Measurements from ENCODE around the gene ZNF827. TPM values are rescaled to one million over a fixed set of nuclear protein-coding genes. Genes with fewer than 3 reads are reported as not detected.

ZNF827 gene
- total RNA-seq, 4 donors from 2014 or later = 7.2 to 16.1 (median 10.9) TPM

DNA sequence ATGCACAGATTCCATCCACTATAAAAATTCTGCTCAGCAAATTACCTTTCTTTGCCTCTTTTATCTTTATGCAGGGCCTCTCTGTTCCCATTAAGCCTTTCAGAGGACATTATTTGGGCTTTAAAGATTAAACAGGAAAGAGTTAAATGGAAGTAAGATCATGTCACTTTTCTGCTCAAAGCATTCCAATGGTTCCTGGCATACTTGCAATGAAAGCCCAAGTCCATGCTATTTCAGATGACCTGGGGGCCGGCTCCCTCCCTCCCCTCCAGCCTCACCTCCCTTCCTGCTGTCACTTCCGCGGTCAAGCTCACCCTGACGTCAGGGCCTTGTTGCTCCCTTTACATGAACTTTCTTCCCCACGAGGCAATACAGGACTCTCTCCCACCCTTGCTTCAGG, 133.1 kb downstream of the ZNF827 start:
- intact Hi-C loops (cut with DNase I; ENCODE audit: low total_unique reads) (loop anchor here (2.0 to 10.0 kb wide), 2 partner anchors 131 to 719 kb away; partner anchors contain the start of gene SLC10A7), in situ Hi-C loops (cut with MboI; ENCODE audit: low sequenced_read_pairs in 4 of 4) (no loop called here)
- ATAC-seq (no peak), DNase-seq (no peak)
- H3K27ac ChIP-seq = peak overlapping the region; percentile 18 to 58 (median 33)
- H3K27me3 ChIP-seq = no peaks in the 10 kb centered on the region
- no peaks in the 10 kb centered on the region for H3K36me3 ChIP-seq
- no peaks in the 10 kb centered on the region for H3K9me3 ChIP-seq
- no peak overlapping the region for H3K4me3 ChIP-seq
- peaks cover 23 to 30% of the 10 kb centered on the region in 2 donors for H3K4me1 ChIP-seq
- TF ChIP-seq, protein P1, sequence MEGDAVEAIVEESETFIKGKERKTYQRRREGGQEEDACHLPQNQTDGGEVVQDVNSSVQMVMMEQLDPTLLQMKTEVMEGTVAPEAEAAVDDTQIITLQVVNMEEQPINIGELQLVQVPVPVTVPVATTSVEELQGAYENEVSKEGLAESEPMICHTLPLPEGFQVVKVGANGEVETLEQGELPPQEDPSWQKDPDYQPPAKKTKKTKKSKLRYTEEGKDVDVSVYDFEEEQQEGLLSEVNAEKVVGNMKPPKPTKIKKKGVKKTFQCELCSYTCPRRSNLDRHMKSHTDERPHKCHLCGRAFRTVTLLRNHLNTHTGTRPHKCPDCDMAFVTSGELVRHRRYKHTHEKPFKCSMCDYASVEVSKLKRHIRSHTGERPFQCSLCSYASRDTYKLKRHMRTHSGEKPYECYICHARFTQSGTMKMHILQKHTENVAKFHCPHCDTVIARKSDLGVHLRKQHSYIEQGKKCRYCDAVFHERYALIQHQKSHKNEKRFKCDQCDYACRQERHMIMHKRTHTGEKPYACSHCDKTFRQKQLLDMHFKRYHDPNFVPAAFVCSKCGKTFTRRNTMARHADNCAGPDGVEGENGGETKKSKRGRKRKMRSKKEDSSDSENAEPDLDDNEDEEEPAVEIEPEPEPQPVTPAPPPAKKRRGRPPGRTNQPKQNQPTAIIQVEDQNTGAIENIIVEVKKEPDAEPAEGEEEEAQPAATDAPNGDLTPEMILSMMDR (IDR thresholded peaks at IDR 0.05 in 4 of 5, conservative IDR thresholded peaks at IDR 0.05 in 1 of 5) = no peak
- peak in 1 of 2 donors; percentile 10 for TF ChIP-seq POLR2A (IDR thresholded peaks at IDR 0.05)

DNA sequence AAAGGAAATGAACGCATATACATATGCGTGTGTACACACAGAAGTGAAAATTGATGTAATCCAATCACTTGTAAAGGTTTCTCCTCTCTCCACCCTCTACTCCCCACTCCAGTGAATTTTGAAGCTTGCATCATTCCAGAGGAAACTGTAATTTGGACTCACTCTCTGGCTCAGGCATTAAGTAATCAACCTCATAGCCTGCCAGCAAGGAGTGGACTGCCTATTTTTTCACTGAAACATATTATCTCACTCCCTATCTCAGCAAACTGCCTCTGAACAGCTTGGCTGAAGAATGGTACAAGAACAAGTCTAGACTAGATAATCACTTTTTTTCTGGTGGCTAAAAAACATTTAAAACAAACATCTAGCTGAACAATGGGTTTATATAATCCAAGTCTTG, 134.5 kb downstream of the ZNF827 start:
- in situ Hi-C loops (cut with MboI; ENCODE audit: low sequenced_read_pairs in 4 of 4) = no loop called here
- Histone ChIP-seq H3K36me3 (no peaks in the 10 kb centered on the region), H3K27me3 (no peaks in the 10 kb centered on the region), H3K4me1 (peaks cover 32 to 38% of the 10 kb centered on the region in 2 donors), H3K9me3 (no peaks in the 10 kb centered on the region), H3K27ac (peak overlapping the region; percentile 28 to 71 (median 48)), H3K4me3 (no peak overlapping the region)
- intact Hi-C loops (cut with DNase I; ENCODE audit: low total_unique reads) = loop anchor here (2.0 to 10.0 kb wide), 2 partner anchors 133 to 721 kb away; partner anchors contain the start of gene SLC10A7
- DNase-seq (peak in 1 of 2 donors; percentile 34), ATAC-seq (peak; percentile 67 to 83)
- TF ChIP-seq POLR2A (IDR thresholded peaks at IDR 0.05) = no peak
- TF ChIP-seq, protein P1 (IDR thresholded peaks at IDR 0.05 in 4 of 5, conservative IDR thresholded peaks at IDR 0.05 in 1 of 5) = no peak

DNA sequence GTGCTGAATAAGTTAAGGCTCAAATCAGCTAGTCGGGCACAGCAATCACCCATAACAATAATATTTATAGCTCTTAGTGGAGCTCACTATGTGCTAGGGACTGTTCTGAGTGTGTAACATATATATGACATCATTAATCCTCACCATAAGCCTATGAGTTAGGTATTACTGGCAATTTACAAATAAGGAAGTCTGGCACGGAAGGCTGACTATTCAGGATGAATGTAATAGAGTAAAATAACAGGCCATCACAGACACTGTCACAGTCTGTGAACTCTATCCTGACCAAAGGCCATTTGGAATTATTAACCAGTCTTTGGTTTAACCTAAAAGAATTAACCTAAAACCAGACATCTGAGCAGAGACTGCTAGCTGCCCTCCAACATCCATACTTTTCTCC, 139.4 kb downstream of the ZNF827 start:
- no peaks in the 10 kb centered on the region for H3K27me3 ChIP-seq
- intact Hi-C loops (cut with DNase I; ENCODE audit: low total_unique reads) = loop anchor here (10.0 kb wide), 2 partner anchors 184 to 624 kb away; partner anchors contain the start of gene MMAA
- ATAC-seq (no peak), DNase-seq (no peak)
- in situ Hi-C loops (cut with MboI; ENCODE audit: low sequenced_read_pairs in 4 of 4) = loop anchor here in 1 of 4 donors (10.0 kb wide), 1 partner anchor 64 kb away; no protein-coding TSS in a partner anchor
- H3K27ac ChIP-seq = peak overlapping the region; percentile 82 to 90 (median 86)
- H3K9me3 ChIP-seq = no peaks in the 10 kb centered on the region
- peaks cover 45 to 48% of the 10 kb centered on the region in 2 donors for H3K4me1 ChIP-seq
- no peaks in the 10 kb centered on the region for H3K36me3 ChIP-seq
- H3K4me3 ChIP-seq = no peak overlapping the region
- TF ChIP-seq, protein P1 (IDR thresholded peaks at IDR 0.05 in 4 of 5, conservative IDR thresholded peaks at IDR 0.05 in 1 of 5) = no peak
- TF ChIP-seq POLR2A (IDR thresholded peaks at IDR 0.05) = no peak

DNA sequence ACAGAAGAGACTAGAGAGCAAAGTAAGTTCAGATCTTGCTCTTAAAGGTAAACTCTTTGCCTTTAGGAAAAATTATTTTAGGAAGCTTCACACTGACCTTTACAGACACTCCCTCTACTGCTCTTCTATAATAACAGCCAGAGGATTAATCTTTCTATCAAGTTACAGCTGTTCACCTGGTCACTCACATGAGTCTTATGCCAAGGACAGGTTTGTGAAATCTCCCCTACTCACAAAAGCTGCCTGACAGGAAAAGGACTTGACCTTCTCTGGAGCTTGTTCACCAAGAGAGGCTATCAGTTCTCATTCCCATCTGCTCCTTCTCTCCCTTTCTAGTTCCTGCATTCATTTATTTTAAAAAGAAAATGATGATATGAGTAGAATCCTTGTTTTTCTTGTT, 141.3 kb downstream of the ZNF827 start:
- DNase-seq = peak; percentile 71
- ATAC-seq = peak; percentile 98
- H3K27ac ChIP-seq = peak overlapping the region; percentile 82 to 90 (median 86)
- H3K36me3 ChIP-seq = no peaks in the 10 kb centered on the region
- no peak overlapping the region for H3K4me3 ChIP-seq
- H3K9me3 ChIP-seq = no peaks in the 10 kb centered on the region
- no peaks in the 10 kb centered on the region for H3K27me3 ChIP-seq
- TF ChIP-seq, protein P1 (IDR thresholded peaks at IDR 0.05 in 4 of 5, conservative IDR thresholded peaks at IDR 0.05 in 1 of 5) = no peak
- peak; percentile 40 to 43 for TF ChIP-seq POLR2A (IDR thresholded peaks at IDR 0.05)
- intact Hi-C loops (cut with DNase I; ENCODE audit: low total_unique reads) (loop anchor here (1.0 to 10.0 kb wide), 4 partner anchors 63 to 622 kb away; partner anchors contain the start of genes C4orf51 and MMAA), in situ Hi-C loops (cut with MboI; ENCODE audit: low sequenced_read_pairs in 4 of 4) (loop anchor here in 1 of 4 donors (10.0 kb wide), 1 partner anchor 62 kb away; no protein-coding TSS in a partner anchor)
- H3K4me1 ChIP-seq = peaks cover 47 to 49% of the 10 kb centered on the region in 2 donors

Measured in gastrocnemius medialis (tissue), 4 donors.